Measurements from ENCODE around the gene HIVEP1.

DNA sequence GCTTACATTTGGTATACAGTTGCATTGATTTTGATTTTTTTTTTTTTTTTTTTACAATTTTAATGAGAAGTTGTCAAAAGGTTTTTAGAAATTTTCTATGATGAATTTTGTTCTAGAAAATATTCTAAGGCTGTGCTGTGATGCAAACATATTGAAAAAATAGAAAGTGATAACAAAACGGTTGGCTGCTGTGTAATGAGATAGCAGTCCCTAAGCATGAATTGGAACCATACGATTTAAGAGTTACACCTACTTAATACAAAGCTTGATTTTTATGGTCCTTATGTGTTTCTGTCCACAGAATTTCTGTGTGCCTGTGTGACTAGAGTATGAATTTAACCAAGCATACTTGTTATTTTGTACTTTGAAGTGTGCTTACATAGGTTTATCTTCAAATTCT, 12.1 kb downstream of the HIVEP1 start:
- no peak for TF ChIP-seq CTCF (conservative IDR thresholded peaks at IDR 0.05)
- TF ChIP-seq EZH2 (IDR thresholded peaks at IDR 0.05; ENCODE audit: low read depth) = no peak

Data from PC-9 (cell line).